Fibroblast of peridontal ligament (primary cell): Measurements from ENCODE around the gene CARMIL3.

Source experiments
- DNase-seq: peaks from one replicate; pipeline ENCODE4 v3.0.0-alpha.2; 2010; ENCODE audit errors: extremely low read depth

The CARMIL3 gene

GRCh38 chr14:24078146-24078545, 26.3 kb downstream of the CARMIL3 start:
- no peak for DNase-seq

- DNase-seq: no peak
These were observed 27.8 kb downstream of the CARMIL3 start for GRCh38 chr14:24079491-24080141.

- no peak for DNase-seq
These were observed 28.3 kb downstream of the CARMIL3 start for GRCh38 chr14:24080142-24080530.

GRCh38 chr14:24080888-24081738, 29.3 kb downstream of the CARMIL3 start:
- peak; percentile 4 for DNase-seq

GRCh38 chr14:24081739-24082211, 30.0 kb downstream of the CARMIL3 start:
- DNase-seq: no peak

GRCh38 chr14:24082411-24083080, 30.7 kb downstream of the CARMIL3 start:
- no peak for DNase-seq

GRCh38 chr14:24083462-24083861, 31.7 kb downstream of the CARMIL3 start:
- DNase-seq: no peak

GRCh38 chr14:24084440-24084839, 32.6 kb downstream of the CARMIL3 start:
- DNase-seq: no peak

GRCh38 chr14:24085215-24085614, 33.4 kb downstream of the CARMIL3 start:
- DNase-seq: no peak

- no peak for DNase-seq
These were observed 34.6 kb downstream of the CARMIL3 start for GRCh38 chr14:24086193-24086955.

- no peak for DNase-seq
These were observed 35.2 kb downstream of the CARMIL3 start for GRCh38 chr14:24087004-24087403.

GRCh38 chr14:24088095-24088494, 36.3 kb downstream of the CARMIL3 start:
- no peak for DNase-seq

- no peak for DNase-seq
These were observed 38.1 kb downstream of the CARMIL3 start for GRCh38 chr14:24089890-24090289.

- no peak for DNase-seq
These were observed 40.3 kb downstream of the CARMIL3 start for GRCh38 chr14:24092110-24092504.

GRCh38 chr14:24092505-24093206, 40.8 kb downstream of the CARMIL3 start:
- peak; percentile 52 for DNase-seq

GRCh38 chr14:24093207-24093900, 41.5 kb downstream of the CARMIL3 start:
- no peak for DNase-seq

- DNase-seq: peak; percentile 81
These were observed 42.4 kb downstream of the CARMIL3 start, which contains the start of gene PCK2 for GRCh38 chr14:24093901-24094840. Gene PCK2, plus strand, starts transcription at chr14:24094311. Its CDS starts 95 bp downstream, at chr14:24094406.

- DNase-seq: peak; percentile 2
These were observed 43.0 kb downstream of the CARMIL3 start for GRCh38 chr14:24094841-24095270.
